A549 (cell line): ENCODE measurements around the gene COA8.

Source experiments
- EP300 ChIP-seq, 2 experiments: fragments of >200 bp; sonication (Bioruptor Twin); formaldehyde crosslinking; IDR thresholded peaks; 2 replicates in 1 of 2; 3 replicates in 1 of 2; pipeline ENCODE4 v1.6.1; 2016 to 2017
- NR3C1 ChIP-seq: fragments of >200 bp; sonication (Bioruptor Twin); formaldehyde crosslinking; IDR thresholded peaks from 3 replicates; pipeline ENCODE4 v1.6.1; 2017
- POLR2A ChIP-seq: IDR thresholded peaks from 2 replicates; pipeline ENCODE4 v1.6.1; 2012; ENCODE audit warnings: mild to moderate bottlenecking, low read length
- RAD21 ChIP-seq, 2 experiments: fragments of >200 bp in 1 of 2; sonication (Bioruptor Twin) in 1 of 2; formaldehyde crosslinking in 1 of 2; IDR thresholded peaks in 1 of 2; conservative IDR thresholded peaks in 1 of 2; 2 replicates in 1 of 2; 3 replicates in 1 of 2; pipeline ENCODE4 v1.6.1; 2012 to 2018; ENCODE audit warnings: inconsistent platforms in 1 of 2
- RFX5 ChIP-seq: fragments of 450-650 bp; IDR thresholded peaks from 2 replicates; pipeline ENCODE4 v1.7.1; 2014; ENCODE audit warnings: antibody characterized with exemption, mild to moderate bottlenecking, moderate library complexity
- RNF2 ChIP-seq: fragments of 200-600 bp; sonication (generic); IDR thresholded peaks from 2 replicates; pipeline ENCODE4 v1.6.1; 2016; ENCODE audit warnings: low read depth, mild to moderate bottlenecking, antibody characterized with exemption, moderate library complexity, borderline replicate concordance
- USF2 ChIP-seq: fragments of 450-650 bp; IDR thresholded peaks from 2 replicates; pipeline ENCODE4 v1.6.1; 2014; ENCODE audit warnings: antibody characterized with exemption
- TF ChIP-seq, protein P1 (sequence below): fragments of >200 bp; sonication (Bioruptor Twin); formaldehyde crosslinking; IDR thresholded peaks from 3 replicates; pipeline ENCODE4 v1.5.1; 2016
- TF ChIP-seq, protein P2 (sequence below): fragments of 200-600 bp; sonication (generic); IDR thresholded peaks from 2 replicates; pipeline ENCODE4 v1.6.1; 2016; ENCODE audit warnings: antibody characterized with exemption, mild to moderate bottlenecking, moderate library complexity

DNA sequence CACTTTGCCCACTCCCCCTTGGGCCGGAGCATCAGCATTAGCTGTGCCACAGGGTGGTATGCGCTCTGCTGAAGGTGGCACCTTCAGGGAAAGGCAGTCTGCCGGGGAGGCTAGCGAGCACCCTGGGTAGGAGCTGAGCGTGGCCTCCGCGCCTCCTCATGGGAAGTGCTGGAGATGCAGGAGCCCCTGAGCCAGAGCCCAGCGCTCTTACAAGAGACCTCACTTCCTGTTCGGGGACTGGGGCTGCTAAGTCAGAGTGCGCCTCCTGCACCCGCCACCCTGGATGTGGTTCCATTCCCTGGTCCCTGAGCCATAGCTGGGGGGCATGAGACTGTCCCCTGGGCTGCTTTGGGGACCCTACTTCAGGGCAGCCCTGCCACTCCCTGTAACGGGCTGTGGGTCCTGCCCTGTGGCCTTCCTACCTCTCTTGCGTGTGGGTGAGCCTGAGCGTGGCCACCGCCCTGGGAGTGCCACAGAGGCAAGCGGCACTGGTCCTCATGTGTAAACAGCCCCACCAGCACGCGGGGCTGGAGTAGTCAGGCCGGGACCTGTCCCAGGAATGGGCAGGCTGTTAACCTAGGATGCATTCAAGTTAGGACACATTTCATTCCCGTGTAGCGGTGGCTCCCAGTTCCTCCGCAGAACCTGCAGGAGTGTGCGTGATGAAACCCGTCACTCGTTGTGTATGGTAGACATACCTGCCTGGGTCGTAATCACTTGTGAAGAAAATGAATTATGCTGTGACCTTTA lies 19.4 kb downstream of the COA8 start:
- TF ChIP-seq, protein P1, sequence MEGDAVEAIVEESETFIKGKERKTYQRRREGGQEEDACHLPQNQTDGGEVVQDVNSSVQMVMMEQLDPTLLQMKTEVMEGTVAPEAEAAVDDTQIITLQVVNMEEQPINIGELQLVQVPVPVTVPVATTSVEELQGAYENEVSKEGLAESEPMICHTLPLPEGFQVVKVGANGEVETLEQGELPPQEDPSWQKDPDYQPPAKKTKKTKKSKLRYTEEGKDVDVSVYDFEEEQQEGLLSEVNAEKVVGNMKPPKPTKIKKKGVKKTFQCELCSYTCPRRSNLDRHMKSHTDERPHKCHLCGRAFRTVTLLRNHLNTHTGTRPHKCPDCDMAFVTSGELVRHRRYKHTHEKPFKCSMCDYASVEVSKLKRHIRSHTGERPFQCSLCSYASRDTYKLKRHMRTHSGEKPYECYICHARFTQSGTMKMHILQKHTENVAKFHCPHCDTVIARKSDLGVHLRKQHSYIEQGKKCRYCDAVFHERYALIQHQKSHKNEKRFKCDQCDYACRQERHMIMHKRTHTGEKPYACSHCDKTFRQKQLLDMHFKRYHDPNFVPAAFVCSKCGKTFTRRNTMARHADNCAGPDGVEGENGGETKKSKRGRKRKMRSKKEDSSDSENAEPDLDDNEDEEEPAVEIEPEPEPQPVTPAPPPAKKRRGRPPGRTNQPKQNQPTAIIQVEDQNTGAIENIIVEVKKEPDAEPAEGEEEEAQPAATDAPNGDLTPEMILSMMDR, result no peak
- no peak for TF ChIP-seq USF2
- TF ChIP-seq RFX5, result no peak
- no peak for TF ChIP-seq RNF2
- TF ChIP-seq NR3C1, result no peak
- TF ChIP-seq, protein P2, sequence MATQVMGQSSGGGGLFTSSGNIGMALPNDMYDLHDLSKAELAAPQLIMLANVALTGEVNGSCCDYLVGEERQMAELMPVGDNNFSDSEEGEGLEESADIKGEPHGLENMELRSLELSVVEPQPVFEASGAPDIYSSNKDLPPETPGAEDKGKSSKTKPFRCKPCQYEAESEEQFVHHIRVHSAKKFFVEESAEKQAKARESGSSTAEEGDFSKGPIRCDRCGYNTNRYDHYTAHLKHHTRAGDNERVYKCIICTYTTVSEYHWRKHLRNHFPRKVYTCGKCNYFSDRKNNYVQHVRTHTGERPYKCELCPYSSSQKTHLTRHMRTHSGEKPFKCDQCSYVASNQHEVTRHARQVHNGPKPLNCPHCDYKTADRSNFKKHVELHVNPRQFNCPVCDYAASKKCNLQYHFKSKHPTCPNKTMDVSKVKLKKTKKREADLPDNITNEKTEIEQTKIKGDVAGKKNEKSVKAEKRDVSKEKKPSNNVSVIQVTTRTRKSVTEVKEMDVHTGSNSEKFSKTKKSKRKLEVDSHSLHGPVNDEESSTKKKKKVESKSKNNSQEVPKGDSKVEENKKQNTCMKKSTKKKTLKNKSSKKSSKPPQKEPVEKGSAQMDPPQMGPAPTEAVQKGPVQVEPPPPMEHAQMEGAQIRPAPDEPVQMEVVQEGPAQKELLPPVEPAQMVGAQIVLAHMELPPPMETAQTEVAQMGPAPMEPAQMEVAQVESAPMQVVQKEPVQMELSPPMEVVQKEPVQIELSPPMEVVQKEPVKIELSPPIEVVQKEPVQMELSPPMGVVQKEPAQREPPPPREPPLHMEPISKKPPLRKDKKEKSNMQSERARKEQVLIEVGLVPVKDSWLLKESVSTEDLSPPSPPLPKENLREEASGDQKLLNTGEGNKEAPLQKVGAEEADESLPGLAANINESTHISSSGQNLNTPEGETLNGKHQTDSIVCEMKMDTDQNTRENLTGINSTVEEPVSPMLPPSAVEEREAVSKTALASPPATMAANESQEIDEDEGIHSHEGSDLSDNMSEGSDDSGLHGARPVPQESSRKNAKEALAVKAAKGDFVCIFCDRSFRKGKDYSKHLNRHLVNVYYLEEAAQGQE, result no peak
- no peak for TF ChIP-seq POLR2A
- TF ChIP-seq RAD21 (conservative IDR thresholded peaks at IDR 0.05 in 1 of 2, IDR thresholded peaks at IDR 0.05 in 1 of 2), result no peak
- TF ChIP-seq EP300 (IDR thresholded peaks at IDR 0.05), result no peak
